ENCODE results near the gene SLC4A5.
"Not testable (repeated sequence)": the region's sequence is repeated elsewhere in the genome, so short reads cannot be mapped to it uniquely, and the experiment has no call there.

The SLC4A5 gene

DNA sequence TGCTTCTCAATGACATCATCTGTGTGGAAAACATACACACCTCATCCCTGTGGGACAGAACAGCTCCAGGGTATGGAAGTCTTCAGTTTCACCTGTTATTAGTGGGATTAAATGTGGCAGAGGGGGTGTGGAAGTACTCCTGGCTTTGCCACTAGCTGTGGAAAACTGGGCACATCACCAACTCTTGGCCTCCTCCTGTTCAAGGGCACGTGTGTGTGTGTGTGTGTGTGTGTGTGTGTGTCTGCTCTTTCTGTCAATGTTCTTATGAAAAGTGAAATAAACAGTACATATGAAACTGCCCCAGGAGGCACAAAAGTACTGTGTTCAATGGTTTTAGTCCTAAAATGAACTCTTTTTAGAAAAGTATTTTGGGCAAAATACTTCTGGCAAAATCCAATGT lies 78.9 kb downstream of the SLC4A5 start:
- DNase-seq (ENCODE audit: low spot score): no peak

DNA sequence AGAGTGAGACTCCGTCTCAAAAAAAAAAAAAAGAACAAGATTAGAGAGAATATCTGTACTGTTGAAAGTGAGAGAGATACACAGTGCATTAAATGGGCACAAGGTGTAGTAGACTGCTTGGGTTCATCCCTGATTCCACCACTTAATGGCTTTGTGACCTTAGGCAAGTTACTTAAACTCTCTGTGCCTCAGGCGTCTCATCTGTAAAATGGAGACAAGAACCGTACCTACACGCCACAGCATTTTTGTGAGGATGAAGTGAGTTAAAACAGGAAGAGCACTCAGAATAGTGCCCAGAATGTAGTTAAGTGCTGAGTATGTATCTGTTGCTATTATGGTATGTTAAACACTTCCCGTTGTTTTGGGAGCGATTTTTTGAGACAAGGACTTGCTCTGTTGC lies 80.5 kb downstream of the SLC4A5 start:
- no peak for DNase-seq (ENCODE audit: low spot score)

DNA sequence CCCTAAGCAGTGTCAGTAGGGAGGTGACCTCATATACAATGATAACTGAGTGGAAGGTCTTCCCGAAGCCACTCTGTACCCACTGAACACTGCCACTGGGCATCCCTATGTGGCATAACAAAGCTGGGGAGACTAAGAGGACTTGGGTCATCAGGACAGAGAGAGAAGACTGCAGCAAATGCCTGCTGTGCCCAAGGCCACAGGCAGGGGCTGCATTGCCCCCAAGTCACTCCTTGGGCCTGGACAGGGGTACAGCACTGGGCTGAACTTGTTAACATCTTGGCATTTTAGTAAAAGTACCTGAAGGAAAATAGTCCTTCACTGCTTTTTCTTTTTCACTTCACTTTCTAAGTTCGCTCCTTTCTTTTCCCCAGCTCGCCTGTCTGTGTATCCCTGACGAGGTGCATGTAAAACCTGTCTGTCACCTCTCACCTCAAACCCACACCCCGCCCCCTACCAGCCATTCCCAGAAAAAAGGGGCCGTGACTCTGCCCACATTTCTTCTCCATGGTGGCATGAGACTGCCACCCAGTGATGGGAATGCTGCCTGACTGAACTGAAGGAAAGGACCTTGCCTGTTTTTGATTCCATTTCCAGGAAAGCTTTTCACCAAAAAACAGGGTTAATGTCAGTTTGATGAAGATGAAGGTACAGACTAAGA lies 81.9 kb downstream of the SLC4A5 start:
- DNase-seq (ENCODE audit: low spot score): peak; percentile 31

DNA sequence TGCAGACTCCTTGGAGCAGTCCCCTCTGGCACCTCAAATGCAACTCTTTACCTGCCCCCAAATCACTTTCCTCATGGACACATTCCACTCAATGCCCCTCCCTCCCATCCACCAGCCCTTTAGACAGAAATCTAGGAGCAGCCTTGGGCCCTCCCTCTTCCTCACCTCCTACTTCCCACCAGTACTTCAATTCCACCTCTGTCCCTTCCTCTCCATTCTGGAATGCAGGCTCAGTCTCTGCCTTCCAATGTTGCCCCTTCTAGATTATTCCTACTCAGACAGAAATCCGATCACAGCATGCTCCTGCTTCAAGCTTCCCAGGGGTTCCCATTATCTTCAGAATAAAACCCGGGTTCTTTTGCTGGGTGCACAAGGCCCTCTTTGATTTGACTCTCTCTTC lies 82.7 kb downstream of the SLC4A5 start:
- DNase-seq (ENCODE audit: low spot score): no peak

DNA sequence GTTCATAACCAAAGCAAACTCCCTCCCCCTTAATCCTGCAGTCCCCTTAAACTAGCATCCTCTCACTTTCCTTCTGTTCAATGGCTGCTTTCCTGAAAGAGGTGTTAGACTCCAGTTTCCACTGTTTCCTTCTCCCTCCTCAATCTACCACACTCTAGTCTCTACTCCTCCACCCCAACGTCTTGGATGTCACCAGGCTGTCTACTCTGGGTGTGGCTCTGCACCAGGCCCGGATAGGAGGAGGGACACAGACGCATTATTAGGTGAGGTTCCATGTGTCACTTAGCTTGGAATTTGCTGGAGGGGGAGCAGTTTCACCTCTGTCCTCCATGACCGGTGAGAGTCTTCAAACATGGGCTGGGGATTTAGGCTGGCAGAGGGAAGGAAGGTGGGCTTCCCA lies 83.5 kb downstream of the SLC4A5 start:
- DNase-seq (ENCODE audit: low spot score): no peak

DNA sequence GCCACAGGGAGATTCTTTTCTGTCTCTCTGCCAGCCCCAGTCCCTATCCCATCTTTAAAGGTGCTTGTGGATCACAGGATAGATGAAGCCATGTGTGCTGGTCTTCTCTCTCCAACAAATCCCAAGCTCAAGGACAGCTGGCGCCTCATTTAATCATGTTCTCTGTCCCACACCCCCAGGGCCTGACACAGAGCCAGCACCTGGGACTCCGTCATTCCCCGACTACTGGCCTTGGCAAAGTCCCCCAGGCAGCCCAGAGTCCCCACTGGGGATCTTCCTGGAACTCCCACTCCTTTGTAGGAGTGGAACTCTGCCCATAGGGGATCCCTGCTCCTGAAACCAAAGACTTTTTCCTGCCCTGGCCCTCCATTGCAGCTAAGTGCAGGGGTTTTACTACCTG lies 84.0 kb downstream of the SLC4A5 start:
- no peak for DNase-seq (ENCODE audit: low spot score)

DNA sequence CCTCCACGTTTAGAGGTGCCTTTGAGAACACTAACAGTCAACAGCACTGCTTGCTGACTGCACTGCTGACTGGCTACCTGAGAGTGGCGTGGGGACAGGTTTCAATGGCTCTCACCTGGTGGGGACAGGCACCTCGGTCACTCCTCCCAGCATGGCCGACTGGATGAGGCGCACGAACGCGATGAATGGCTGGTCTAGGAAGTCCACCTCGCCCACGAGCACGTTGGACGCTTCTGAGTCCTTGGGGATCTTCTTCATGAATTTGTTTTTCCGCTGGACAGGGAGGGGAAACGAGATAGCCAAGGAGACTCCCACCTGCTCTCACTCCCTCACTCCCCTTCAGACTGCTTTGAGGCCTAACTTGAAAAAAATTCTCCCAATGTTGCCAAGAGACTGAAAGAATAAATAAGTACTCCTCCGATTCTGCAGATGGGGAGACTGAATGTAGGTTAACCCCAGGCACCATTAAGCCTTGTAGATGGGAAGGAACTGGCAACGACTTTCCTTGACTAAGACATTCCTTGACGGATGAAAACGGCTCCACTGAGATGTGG lies 87.5 kb downstream of the SLC4A5 start:
- DNase-seq (ENCODE audit: low spot score): no peak

DNA sequence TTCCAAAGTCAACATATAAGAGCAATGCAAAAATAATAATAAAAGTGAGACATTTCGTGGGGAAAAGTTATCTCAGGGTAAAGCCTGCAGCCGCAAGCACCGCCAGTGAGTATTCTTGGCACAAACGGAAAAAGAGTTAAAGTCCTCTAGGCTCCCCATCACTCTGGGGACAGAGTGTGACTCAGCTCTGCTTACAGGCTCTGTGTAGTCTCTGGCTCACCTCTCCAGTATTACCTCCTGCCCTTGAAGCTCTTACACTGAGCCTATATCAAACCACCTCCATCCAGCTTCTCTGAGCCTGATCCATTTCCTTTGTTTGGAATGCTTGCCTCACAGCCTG lies 89.3 kb downstream of the SLC4A5 start:
- no peak for DNase-seq (ENCODE audit: low spot score)

DNA sequence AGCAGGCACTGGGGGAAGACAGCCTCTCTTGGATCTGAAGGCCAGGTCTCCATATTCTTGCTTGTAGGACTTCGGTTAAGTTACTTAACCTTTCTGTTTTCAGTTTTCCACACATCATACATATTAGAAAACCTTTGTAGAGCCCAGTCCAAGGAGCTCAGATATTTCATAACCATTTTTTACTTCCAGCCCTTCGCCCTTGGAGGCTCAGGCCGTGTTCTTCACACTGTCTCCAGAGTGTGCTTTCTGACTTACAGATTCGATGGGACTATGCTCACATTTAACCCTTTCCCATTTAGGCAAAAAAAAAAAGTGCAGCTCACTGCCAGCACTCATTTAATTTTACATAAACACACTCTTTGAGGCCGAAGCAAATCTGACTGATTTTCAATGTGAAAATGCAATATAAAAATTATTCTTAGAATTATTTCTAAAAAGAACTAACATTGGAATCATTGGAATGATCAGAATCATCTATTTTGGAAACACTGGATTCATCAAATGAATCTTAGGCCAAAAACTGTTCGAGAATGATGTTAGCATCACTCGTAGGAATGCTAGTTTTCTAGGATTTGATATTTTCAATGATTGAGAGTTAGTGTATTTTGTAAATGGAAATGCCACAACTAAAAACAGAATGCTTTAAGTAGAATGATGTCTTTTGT lies 89.8 kb downstream of the SLC4A5 start:
- no peak for DNase-seq (ENCODE audit: low spot score)

DNA sequence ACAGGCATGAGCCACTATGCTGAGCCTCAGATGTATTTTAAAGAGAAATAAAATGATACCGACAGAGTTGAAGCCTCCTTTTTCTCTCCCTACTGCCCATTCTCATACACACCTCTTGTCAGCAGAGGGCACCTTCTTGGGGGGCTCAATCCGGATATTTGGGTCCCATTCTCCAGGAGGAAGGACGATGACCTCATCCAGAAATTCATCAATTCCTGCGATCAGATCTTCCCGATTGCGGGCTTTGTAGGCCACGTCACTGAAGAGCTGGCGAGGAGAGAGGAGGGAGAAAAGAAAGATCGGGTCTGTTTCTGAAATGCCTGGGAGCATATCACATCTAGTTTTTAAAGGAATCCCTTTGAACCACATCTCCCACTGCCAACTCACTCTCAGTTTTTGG lies 90.4 kb downstream of the SLC4A5 start:
- no peak for DNase-seq (ENCODE audit: low spot score)

DNA sequence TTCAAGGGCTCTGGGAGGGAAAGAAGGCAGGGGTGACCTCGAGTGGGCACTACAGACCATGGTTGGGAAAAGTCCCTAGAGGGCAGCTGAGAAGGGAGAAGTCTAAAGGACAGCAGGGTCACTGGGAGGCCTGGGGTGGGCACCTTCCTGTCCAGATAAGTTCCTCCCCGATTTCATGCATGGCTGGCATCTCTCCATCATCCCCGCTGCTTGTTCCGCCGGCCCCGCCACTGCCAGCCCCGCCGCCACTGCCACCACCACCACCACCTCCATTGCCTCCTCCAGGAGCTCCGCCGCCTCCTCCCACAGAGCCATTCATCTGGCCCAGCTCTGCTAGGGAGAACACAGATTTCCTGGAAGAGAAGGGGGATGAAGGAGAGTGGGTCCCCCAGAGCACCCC lies 91.2 kb downstream of the SLC4A5 start:
- no peak for DNase-seq (ENCODE audit: low spot score)

DNA sequence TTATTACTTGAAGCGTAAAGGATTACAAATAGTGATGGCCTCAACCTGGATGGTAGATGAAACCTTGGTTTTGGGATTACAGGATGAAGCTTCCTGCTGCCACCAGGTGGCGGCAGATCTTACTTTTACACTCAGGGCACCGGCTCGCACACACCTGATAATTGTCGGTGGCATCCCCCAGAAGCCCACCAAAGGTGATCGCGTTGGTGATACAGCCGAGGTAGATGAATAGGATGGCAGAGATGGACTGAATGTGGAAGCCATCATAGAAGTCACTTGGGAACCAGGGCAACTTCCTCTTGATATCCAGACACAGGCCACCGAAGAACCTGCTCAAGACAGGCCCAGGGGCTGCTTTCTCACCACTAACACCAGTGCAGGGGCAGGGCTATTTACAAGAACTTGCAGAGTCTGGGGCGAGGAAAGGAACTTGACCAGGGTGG lies 93.0 kb downstream of the SLC4A5 start:
- DNase-seq (ENCODE audit: low spot score): peak; percentile 58

DNA sequence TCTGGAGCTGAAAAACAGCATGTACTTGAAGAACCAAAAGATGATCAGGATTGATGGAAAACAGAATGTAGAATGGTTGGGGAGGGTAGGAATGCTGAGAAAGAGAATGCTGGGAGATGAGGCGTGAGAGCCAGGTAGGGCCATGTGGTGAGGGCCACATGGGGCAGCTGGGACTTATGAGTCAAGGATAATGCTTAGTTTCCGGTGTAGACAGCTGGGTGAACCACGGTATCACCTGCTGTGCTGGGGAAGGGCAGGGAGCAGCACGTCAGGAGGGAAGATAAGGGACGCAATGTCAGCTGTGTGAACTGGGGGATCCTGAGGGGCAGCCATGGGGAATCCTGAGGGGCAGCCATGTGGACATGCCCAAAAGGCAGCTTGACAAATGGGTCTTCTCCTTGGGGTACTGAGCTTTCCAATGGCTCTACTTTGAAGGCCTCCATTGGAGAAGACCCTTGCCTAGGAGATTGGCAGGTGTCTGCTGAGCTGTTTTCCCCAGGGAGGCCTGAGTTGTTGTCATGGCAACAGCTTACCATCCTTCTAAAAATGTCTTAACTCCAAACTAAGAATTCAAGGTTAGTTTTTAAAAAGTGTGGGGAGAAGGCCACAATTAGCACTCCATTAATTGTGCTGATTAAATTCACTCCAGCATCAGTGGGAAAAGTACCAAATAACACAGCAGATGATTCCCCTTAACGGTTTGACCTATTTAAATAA lies 93.7 kb downstream of the SLC4A5 start:
- no peak for DNase-seq (ENCODE audit: low spot score)

DNA sequence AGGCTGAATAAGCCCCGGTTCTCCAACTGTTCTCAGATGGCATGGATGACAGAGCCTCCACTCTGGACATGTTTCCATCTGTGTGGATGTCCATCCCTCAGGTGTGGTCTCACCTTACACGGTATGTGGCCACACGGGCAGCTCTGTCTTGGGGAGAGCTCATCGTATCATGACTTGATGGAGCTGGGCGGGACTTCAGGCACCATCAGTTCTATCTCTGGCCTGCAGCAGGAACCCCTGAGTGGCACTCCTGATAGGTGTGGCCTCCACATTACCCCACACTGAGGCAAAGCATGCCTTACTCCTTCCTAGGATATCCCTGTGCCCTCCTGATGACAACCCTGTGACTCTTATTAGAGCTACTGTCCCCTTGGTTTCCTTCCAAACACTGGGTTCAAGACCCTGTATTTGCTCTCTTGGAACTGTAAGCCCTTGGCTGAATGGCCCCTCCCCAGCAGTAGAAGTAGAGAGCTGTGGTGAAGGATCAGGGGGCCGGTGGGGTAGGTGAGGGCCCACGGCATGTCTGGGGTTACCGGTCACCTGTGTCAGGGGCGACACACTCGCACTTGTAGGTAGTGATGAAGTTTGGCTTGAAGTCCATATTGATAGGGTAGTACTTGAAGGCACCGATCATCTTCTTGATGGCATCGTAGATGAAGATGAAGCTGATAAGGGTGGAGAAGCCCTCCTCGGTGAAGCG lies 96.6 kb downstream of the SLC4A5 start:
- DNase-seq (ENCODE audit: low spot score): no peak

DNA sequence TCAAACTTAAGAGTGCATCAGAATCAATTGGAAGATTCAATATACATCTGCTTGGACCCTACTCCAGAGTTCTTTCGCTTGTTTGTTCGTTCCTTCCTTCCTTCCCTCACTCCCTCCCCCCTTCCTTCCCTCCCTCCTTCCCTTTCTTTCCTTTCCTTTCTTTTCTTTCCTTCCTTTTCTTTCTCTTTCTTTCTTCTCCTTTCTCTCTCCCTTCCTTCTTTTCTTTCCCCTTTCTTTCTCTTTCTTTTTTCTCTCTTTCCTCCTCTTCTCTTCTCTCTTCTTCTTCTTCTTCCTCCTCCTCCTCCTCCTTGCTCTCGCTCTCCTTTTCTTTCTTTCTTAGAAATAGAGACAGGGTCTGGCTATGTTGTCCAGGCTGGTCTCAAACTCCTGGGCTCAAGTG lies 98.9 kb downstream of the SLC4A5 start:
- DNase-seq (ENCODE audit: low spot score): no peak

DNA sequence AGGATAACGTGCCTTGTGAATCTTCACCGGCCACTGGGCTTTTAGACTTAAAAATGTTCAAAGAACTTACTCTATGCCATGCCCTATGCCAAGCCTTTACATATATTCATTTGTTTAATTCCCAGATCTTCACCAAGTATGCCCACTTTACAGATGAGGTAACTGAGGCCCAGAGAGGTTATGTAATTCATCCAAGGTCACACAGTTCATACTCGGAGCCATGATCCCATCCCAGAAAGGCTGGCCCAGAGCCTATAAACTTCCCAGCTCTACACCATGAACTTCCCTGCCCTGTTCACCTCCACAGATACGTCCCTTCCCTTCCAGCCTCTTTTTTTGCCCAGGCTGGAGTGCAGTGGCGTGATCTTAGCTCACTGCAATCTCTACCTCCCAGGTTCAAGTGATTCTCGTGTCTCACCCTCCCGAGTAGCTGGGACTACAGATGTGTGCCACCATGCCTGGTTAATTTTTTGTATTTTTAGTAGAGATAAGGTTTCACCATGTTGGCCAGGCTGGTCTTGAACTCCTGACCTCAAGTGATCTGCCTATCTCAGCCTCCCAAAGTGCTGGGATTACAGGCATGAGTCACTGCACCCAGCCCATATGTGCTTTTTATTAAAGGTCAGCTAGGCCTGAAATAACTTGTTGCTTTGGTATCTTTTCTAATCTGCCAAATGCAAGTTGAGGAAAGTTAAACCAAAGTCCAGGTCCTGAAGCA lies 100.7 kb downstream of the SLC4A5 start:
- DNase-seq (ENCODE audit: low spot score): no peak

DNA sequence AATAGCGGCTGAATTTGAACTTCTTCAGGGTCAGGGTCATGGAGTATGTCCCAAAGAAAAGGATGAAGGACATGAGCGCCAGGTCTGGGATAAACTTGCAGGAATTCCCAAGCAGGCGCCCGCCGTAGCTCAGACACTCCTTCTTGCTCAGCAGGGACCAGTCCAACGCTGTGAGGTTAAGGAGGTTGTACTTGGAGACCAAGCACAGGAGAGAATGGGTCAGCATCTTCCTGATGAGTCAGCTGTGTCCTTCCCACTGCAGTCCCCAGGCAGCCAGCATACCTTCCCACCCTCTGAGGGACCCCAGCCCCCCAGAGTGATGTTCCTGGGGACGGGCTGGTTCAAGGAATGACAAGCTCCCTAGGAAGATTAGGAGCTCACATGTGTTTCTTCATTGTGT lies 103.9 kb downstream of the SLC4A5 start:
- no peak for DNase-seq (ENCODE audit: low spot score)

DNA sequence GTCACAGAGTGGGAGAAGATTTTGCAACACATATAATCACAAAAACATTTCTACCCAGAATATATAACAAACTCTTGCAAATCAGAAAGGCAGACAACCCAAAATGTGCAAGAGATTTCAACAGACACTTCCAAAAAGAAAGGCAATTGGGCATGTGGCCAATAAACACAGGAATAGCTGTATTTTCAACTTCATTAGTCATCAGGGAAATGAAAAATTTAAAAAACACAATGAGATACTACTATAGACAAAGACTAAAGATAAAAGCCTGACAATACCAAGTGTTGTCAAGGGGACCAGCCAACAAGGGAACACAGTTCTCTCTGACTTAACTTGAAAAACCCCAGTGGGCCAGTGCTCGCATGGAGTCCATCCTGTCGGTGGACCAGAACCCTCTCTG lies 104.3 kb downstream of the SLC4A5 start:
- no peak for DNase-seq (ENCODE audit: low spot score)

DNA sequence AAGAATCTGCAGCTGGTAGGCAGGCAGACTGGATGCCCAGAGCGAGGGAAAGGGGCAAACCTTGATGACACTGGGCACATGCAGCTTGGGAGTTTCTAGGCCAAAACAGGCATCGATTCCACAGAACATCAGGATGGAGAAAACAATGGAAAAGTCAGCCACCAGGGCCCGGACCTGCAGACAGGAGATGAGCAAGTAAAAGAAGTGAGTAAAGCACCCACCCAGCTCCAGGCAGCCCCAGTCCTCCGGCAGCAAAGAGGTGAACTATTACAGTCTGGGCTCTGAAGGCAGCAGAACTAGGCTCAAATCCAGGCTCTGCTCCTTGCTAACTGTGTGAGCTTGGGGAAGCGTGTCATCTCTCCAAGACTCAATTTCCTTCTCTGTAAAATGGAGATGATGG lies 108.2 kb downstream of the SLC4A5 start:
- DNase-seq (ENCODE audit: low spot score): no peak

DNA sequence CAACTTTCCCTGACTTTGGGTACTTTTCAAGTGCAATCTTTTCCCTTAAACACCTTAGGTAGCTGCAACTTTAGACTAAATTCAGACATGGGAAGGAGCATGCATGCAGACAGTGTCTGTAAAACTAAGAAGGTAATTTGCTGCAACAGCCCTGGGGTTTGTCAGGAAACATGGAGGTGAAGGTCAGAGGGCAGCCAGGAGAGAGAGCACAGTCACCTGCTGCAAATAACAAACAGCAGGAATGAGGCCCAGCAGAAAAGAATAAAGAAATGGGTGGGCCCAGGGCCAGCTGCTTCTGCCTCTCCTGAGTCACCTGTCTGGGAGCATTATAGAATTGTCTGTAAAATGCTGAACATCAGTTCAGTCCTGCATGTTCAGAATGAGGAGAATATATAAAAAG lies 109.6 kb downstream of the SLC4A5 start:
- DNase-seq (ENCODE audit: low spot score): no peak

DNA sequence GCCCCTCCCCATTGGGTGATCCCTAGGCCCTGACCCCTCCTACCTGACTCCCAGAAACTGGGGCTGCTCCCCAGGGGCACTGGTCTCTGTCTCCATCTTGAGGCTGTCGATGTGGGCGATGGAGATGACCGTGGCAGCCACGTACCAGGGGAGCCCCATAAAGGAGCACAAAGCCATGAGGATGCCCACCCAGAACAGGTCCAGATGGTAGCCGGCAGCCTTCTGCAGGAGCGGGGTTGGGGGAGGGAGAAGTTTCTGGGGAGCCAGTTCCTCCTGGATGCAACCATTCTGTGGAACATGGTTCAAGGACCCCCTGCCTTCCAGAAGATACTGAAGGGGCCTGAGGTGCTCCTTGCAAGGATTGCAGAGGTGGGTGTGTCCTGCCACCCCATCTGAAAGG lies 110.8 kb downstream of the SLC4A5 start:
- no peak for DNase-seq (ENCODE audit: low spot score)

DNA sequence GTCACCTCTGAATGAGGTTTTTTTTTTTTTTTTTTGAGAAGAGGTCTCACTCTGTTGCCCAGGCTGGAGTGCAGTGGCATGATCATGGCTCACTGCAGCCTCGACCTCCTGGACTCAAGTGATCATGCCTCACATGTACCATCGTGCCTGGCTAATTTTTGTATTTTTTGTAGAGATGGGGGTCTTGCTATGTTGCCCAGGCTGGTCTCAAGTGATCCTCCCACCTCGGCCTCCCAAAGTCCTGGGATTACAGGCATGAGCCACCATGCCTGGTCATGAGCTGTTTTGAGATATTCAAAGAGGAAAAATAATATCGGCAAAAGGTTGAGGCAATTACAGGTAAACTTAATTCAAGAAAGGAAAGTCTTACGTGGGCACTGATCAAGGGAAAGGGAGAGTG lies 113.4 kb downstream of the SLC4A5 start:
- not testable (repeated sequence) for DNase-seq (ENCODE audit: low spot score)

Data from COLO829 (cell line).